ENCODE results near the gene CDH6. TPM values are rescaled to one million over a fixed set of nuclear protein-coding genes. Genes with fewer than 3 reads are reported as not detected.

Gene CDH6
- total RNA-seq, 4 donors from 2014 or later = 0.13 to 2.5 (median 0.82) TPM

- no peak for TF ChIP-seq CTCF (IDR thresholded peaks at IDR 0.05)
- TF ChIP-seq POLR2A (IDR thresholded peaks at IDR 0.05) = no peak
- WGBS, 2 donors = 68 to 87% methylated on average over 3 of the region's 3 CpGs
- intact Hi-C loops (cut with DNase I; ENCODE audit: low total_unique reads) = no loop called here
- DNase-seq (ENCODE audit: low spot score in 2 of 2) = no peak
- no peak overlapping the region for H3K4me3 ChIP-seq (ENCODE audit: low read depth, poor library complexity, severe bottlenecking)
Measured at GRCh38 chr5:31250201-31250600, 56.7 kb downstream of the CDH6 start.

- H3K4me3 ChIP-seq (ENCODE audit: low read depth, poor library complexity, severe bottlenecking) = no peak overlapping the region
- TF ChIP-seq POLR2A (IDR thresholded peaks at IDR 0.05) = no peak
- no peak for TF ChIP-seq CTCF (IDR thresholded peaks at IDR 0.05)
- DNase-seq (ENCODE audit: low spot score in 2 of 2) = no peak
- intact Hi-C loops (cut with DNase I; ENCODE audit: low total_unique reads) = no loop called here
- 90 to 96% methylated on average over 4 of the region's 4 CpGs for WGBS, 2 donors
Measured at GRCh38 chr5:31251032-31251431, 57.5 kb downstream of the CDH6 start.

GRCh38 chr5:31255041-31255440, 61.6 kb downstream of the CDH6 start:
- no peak overlapping the region for H3K4me3 ChIP-seq (ENCODE audit: low read depth, poor library complexity, severe bottlenecking)
- 77 to 84% methylated on average over 10 of the region's 10 CpGs for WGBS, 2 donors
- intact Hi-C loops (cut with DNase I; ENCODE audit: low total_unique reads) = no loop called here
- TF ChIP-seq POLR2A (IDR thresholded peaks at IDR 0.05) = no peak
- TF ChIP-seq CTCF (IDR thresholded peaks at IDR 0.05) = no peak
- DNase-seq (ENCODE audit: low spot score in 2 of 2) = no peak

GRCh38 chr5:31268256-31268655, 74.8 kb downstream of the CDH6 start:
- TF ChIP-seq POLR2A (IDR thresholded peaks at IDR 0.05) (no peak), CTCF (IDR thresholded peaks at IDR 0.05) (no peak)
- H3K4me3 ChIP-seq (ENCODE audit: low read depth, poor library complexity, severe bottlenecking) = no peak overlapping the region
- no peak for DNase-seq (ENCODE audit: low spot score in 2 of 2)
- intact Hi-C loops (cut with DNase I; ENCODE audit: low total_unique reads) = no loop called here
- 55 to 60% methylated on average over 2 of the region's 2 CpGs for WGBS, 2 donors

GRCh38 chr5:31268686-31269085, 75.2 kb downstream of the CDH6 start:
- no peak for DNase-seq (ENCODE audit: low spot score in 2 of 2)
- TF ChIP-seq POLR2A (IDR thresholded peaks at IDR 0.05) = no peak
- no peak for TF ChIP-seq CTCF (IDR thresholded peaks at IDR 0.05)
- intact Hi-C loops (cut with DNase I; ENCODE audit: low total_unique reads) = no loop called here
- WGBS, 2 donors = 50 to 56% methylated on average over 4 of the region's 4 CpGs
- no peak overlapping the region for H3K4me3 ChIP-seq (ENCODE audit: low read depth, poor library complexity, severe bottlenecking)

- no peak for TF ChIP-seq POLR2A (IDR thresholded peaks at IDR 0.05)
- TF ChIP-seq CTCF (IDR thresholded peaks at IDR 0.05) = no peak
- DNase-seq (ENCODE audit: low spot score in 2 of 2) = no peak
- H3K4me3 ChIP-seq (ENCODE audit: low read depth, poor library complexity, severe bottlenecking) = no peak overlapping the region
- 53 to 67% methylated on average over 4 of the region's 4 CpGs for WGBS, 2 donors
- intact Hi-C loops (cut with DNase I; ENCODE audit: low total_unique reads) = no loop called here
Measured at GRCh38 chr5:31269259-31269658, 75.8 kb downstream of the CDH6 start.

Measured in lower leg skin (tissue), 4 donors.